ENCODE results near the gene IPO11.
"Not testable (repeated sequence)": the region's sequence is repeated elsewhere in the genome, so short reads cannot be mapped to it uniquely, and the experiment has no call there.

Gene IPO11

DNA sequence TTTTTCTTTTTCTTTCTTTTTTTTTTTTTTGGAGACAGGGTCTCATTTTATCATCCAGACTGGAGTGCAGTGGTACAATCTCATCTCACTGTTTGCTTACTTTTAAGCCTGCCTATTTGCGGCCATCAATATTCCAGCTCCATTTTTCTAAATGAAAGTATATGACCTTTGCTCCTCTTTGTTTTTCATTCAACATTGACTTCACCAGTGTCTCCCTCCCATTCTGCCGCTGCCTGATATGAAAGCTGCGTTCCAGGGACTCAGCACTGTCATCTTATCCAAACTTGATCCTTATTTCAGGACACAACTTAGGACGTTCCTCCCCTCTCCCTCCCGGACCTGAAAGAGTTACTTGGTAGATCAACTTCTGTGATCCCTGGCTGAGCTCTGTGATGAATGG, 239.7 kb downstream of the IPO11 start:
- no peak for TF ChIP-seq CTCF (IDR thresholded peaks at IDR 0.05; ENCODE audit: low read depth, low read length, missing control alignments)
- H3K4me3 ChIP-seq (ENCODE audit: low read depth, low read length): no peak overlapping the region
- DNase-seq (ENCODE audit: low read depth): no peak

DNA sequence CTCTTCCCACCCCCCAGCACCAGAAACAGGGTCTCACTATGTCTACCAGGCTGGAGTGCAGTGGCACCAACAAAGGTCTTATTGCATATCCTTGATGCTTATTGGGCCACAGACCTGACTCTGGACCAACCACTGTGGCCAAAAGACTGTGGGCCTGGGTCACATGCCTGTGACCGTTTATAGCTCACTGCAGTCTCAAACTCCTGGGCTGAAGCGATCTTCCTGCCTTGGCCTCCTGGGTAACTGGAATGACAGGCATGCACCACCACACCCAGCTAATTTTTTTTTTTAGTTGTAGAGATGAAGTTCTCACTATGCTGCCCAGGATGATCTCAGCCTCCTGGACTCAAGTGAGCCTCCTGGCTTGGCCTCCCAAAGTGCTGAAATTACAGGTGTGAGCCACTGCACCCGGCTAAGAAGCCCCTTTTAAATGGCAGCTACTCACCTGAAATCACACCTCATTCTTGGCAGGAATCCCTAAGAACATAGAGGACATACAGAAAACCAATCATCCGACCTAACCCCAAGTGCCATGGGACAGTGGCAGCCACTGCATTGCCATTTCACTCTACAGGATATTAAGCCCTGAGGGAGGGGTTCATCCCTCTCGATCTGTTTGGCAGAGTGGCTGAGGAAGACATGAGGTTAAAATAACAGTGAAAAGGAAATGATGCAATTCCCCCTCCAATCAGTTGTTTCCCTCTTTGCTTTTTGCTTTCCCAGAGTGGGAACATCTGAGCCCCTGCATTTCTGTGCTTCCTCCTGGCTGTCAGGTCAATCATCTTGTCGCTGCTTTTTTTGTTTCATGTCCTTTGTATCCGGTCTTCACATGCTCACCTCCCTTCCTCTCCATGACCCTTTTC, 240.7 kb downstream of the IPO11 start:
- no peak overlapping the region for H3K4me3 ChIP-seq (ENCODE audit: low read depth, low read length)
- TF ChIP-seq CTCF (IDR thresholded peaks at IDR 0.05; ENCODE audit: low read depth, low read length, missing control alignments): no peak
- no peak for DNase-seq (ENCODE audit: low read depth)

DNA sequence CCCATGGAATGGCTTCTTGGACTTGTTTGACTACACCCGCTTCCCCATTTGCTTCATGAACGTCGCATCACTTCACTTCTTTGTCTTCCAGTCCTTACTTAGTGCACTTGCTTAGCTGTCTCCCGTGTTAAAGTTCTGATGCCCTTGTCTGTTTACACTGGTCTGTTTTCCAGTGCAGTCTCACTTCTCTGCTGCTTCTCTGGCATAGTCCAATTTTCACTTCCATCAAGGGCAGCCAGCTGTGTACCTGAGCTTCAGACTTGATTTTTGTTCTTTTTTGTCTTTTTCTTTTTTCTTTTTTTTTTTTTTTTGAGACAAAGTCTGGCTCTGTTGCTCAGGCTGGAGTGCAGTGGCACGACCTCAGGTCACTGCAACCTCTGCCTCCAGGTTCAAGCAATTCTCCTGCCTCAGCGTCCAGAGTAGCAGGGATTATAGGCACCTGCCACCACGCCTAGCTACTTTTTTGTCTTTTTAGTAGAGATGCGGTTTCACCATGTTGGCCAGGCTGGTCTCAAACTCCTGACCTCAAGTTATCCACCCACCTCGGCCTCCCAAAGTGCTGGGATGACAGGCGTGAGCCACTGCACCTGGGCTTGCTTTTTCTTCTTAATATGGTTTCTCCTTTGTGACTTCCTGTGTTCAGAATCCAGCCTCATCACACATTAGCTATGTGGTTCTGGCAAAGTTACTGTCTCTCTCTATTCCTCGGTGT, 241.5 kb downstream of the IPO11 start:
- no peak for TF ChIP-seq CTCF (IDR thresholded peaks at IDR 0.05; ENCODE audit: low read depth, low read length, missing control alignments)
- DNase-seq (ENCODE audit: low read depth): no peak
- H3K4me3 ChIP-seq (ENCODE audit: low read depth, low read length): no peak overlapping the region

GRCh38 chr5:62657772-62658171, 245.2 kb downstream of the IPO11 start:
- not testable (repeated sequence) for H3K4me3 ChIP-seq (ENCODE audit: low read depth, low read length); DNase-seq (ENCODE audit: low read depth)

DNA sequence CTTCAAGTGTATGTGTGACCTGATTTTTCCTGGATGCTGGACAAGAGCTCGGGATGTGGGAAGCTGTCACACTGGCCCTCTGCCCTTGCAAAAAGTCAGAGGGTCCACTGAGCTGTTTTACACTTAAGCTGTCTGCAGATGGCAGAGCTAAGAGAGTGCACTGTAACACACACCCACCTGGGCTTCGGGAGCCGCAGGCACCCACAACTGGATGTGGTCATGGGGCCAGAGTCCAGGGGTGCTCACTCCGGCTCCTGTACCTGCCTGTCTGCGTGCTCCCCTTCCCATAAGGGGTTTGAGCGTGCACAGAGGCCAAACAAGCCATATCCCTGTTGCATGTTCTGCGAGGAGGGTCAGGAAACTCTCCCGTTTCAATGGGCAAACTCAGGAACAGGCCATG, 248.6 kb downstream of the IPO11 start:
- H3K4me3 ChIP-seq (ENCODE audit: low read depth, low read length): no peak overlapping the region
- DNase-seq (ENCODE audit: low read depth): no peak
- no peak for TF ChIP-seq CTCF (IDR thresholded peaks at IDR 0.05; ENCODE audit: low read depth, low read length, missing control alignments)

DNA sequence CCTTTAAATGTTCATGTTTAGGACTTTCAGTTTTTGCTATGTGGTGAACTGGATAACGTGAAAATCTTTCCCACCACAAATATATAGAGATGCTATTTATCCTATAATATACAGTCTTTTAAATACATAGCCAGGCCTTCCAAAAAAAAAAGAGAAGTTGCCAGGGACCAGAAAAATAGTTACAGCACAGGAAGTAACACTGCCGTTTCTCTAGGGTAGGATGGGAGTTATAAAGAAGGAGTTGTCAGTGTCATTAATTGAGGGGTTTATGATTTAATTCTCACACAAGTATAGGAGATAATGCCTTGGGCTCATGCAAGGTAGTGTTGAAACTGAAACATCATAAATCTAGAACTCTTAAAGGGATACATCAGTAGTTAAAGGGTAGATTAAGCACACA, 250.0 kb downstream of the IPO11 start:
- no peak for TF ChIP-seq CTCF (IDR thresholded peaks at IDR 0.05; ENCODE audit: low read depth, low read length, missing control alignments)
- no peak for DNase-seq (ENCODE audit: low read depth)

DNA sequence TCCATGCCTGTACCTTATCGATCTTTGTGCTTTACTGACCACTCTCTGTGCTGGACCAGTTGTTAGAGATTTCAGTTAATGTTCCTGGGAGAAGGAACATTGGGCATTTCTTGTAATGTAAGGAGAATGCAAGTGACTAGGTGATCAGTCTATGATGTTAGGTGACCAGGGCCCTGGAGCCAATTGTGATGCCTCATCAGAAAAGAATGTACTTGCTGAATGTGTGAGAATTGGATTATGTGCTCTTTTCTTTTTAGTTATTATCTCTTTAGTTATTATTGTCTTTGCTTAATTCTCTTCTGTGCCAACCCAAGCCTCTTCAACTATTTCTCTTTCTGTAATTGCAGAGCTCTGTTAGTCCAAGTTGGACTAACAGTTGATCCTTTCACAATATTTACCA, 258.9 kb downstream of the IPO11 start:
- TF ChIP-seq CTCF (IDR thresholded peaks at IDR 0.05; ENCODE audit: low read depth, low read length, missing control alignments): no peak
- H3K4me3 ChIP-seq (ENCODE audit: low read depth, low read length): no peak overlapping the region
- no peak for DNase-seq (ENCODE audit: low read depth)

More for the DNA sequence above, 250.0 kb downstream of the IPO11 start:
- no peak overlapping the region for H3K4me3 ChIP-seq (ENCODE audit: low read depth, low read length)

DNA sequence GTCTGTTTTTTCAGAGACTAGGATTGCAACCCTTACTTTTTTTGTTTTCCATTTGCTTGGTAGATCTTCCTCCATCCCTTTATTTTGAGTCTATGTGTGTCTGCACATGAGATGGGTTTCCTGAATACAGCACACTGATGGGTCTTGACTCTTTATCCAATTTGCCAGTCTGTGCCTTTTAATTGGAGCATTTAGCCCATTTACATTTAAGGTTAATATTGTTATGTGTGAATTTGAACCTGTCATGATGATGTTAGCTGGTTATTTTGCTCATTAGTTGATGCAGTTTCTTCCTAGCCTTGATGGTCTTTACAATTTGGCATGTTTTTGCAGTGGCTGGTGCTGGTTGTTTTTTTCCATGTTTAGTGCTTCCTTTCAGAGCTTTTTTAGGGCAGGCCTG, 264.0 kb downstream of the IPO11 start:
- DNase-seq (ENCODE audit: low read depth); H3K4me3 ChIP-seq (ENCODE audit: low read depth, low read length): not testable (repeated sequence)

All from GM12864 (cell line).